Spleen (tissue), 7 donors: ENCODE results near the gene TENM4.

ENCODE experiments used
- CTCF ChIP-seq, 11 experiments: fragments of 200-600 bp in 7 of 11; fragments of 450-650 bp in 4 of 11; sonication (generic) in 4 of 11; IDR thresholded peaks in 8 of 11; conservative IDR thresholded peaks in 3 of 11; 1 replicate in 7 of 11; 2 replicates in 4 of 11; pipeline versions ENCODE4 v1.4.0 to v1.8.0; 2016 to 2021; ENCODE audit warnings: antibody characterized with exemption in 11 of 11, inconsistent platforms in 4 of 11, mild to moderate bottlenecking in 1 of 11
- POLR2A ChIP-seq, 3 donors: fragments of 450-650 bp; IDR thresholded peaks; one replicate each; pipeline ENCODE4 v1.5.1; 2017; ENCODE audit warnings: antibody characterized with exemption in 3 of 3, mild to moderate bottlenecking in 1 of 3
- donor health status: DM: no; HTN: no; CAD: no; lungs with moderate emphysema.
- donor health status: DM: no; HTN: no; CAD: no.
- donor health status: DM: no; HTN: no; CAD: no.

GRCh38 chr11:78821371-78822306 lies 619.2 kb downstream of the TENM4 start:
- TF ChIP-seq CTCF (IDR thresholded peaks at IDR 0.05 in 8 of 11, conservative IDR thresholded peaks at IDR 0.05 in 3 of 11) (no peak), POLR2A (IDR thresholded peaks at IDR 0.05) (no peak)
